A673 (cell line): Measurements from ENCODE around the gene ETFA. TPM values are rescaled to one million over a fixed set of nuclear protein-coding genes. Genes with fewer than 3 reads are reported as not detected.

Experiments
- BruUV-seq: library from RNA; stranded (reverse); fragments of 400-500 nt; replicated peaks from 2 replicates; lab custom pipeline; 2021; lab: Mats Ljungman, UMichigan
- CTCF ChIA-PET: fragments of 300-600 bp; sonication (Branson Sonifier 250); formaldehyde crosslinking; loops from one replicate; lab custom pipeline; 2022; ENCODE audit warnings: antibody characterized with exemption; lab: Charles Lee
- POLR2A ChIA-PET: fragments of 300-600 bp; sonication (Branson Sonifier 250); formaldehyde crosslinking; loops from one replicate; lab custom pipeline; 2022; ENCODE audit warnings: antibody characterized with exemption; ENCODE audit not compliant: low non-redundant PET; lab: Charles Lee
- DNase-seq: peaks from one replicate; pipeline ENCODE4 v3.0.0-alpha.2; 2015; ENCODE audit warnings: low spot score
- H3K27ac ChIP-seq: fragments of 200-600 bp; sonication (generic); 2 replicates; pipeline ENCODE4 v1.5.1; 2016; ENCODE audit warnings: mixed run types, low read depth, mild to moderate bottlenecking, mixed read lengths, antibody characterized with exemption, low read length; ENCODE audit not compliant: poor library complexity, severe bottlenecking
- H3K27me3 ChIP-seq: fragments of 200-600 bp; sonication (generic); replicated peaks from 2 replicates; pipeline ENCODE4 v1.6.1; 2017; ENCODE audit warnings: mixed run types, low read depth, mild to moderate bottlenecking, mixed read lengths, antibody characterized with exemption, low read length; ENCODE audit not compliant: insufficient read depth, poor library complexity
- H3K36me3 ChIP-seq: fragments of 200-600 bp; sonication (generic); 2 replicates; pipeline ENCODE4 v1.6.1; 2016; ENCODE audit warnings: mixed run types, mild to moderate bottlenecking, mixed read lengths, antibody characterized with exemption, low read length; ENCODE audit not compliant: insufficient read depth, poor library complexity, severe bottlenecking
- H3K4me1 ChIP-seq: fragments of 200-600 bp; sonication (generic); 2 replicates; pipeline ENCODE4 v1.6.1; 2017; ENCODE audit warnings: mixed run types, mild to moderate bottlenecking, mixed read lengths, antibody characterized with exemption, low read length; ENCODE audit not compliant: insufficient read depth, poor library complexity, severe bottlenecking
- H3K4me3 ChIP-seq: fragments of 200-600 bp; sonication (generic); 2 replicates; pipeline ENCODE4 v1.5.1; 2016; ENCODE audit warnings: low read depth, mixed run types, mild to moderate bottlenecking, mixed read lengths, low read length; ENCODE audit not compliant: poor library complexity, severe bottlenecking
- H3K9me3 ChIP-seq: fragments of 200-600 bp; sonication (generic); 2 replicates; pipeline ENCODE4 v1.6.1; 2016; ENCODE audit warnings: mixed run types, low read depth, mild to moderate bottlenecking, mixed read lengths, antibody characterized with exemption, low read length; ENCODE audit not compliant: poor library complexity, severe bottlenecking
- EZH2 ChIP-seq: fragments of 200-600 bp; sonication (generic); IDR thresholded peaks from 2 replicates; pipeline ENCODE4 v1.6.1; 2017; ENCODE audit warnings: borderline replicate concordance, low read depth, mild to moderate bottlenecking, mixed read lengths, antibody characterized with exemption, low read length; ENCODE audit not compliant: poor library complexity, severe bottlenecking
- intact Hi-C: fragments of 100-400 bp; cut with micrococcal nuclease; formaldehyde crosslinking; loops from one replicate; pipeline ENCODE4 v1.10.0; 2022; ENCODE audit not compliant: unreplicated experiment
- total RNA-seq: library from RNA; stranded (reverse); gene quantifications from 2 replicates; pipeline ENCODE4 v1.2.3, GENCODE V29; 2021
- TF ChIP-seq, protein P1 (sequence below): fragments of 300-800, 200-600 bp; sonication (generic); conservative IDR thresholded peaks from 2 replicates; pipeline ENCODE4 v1.5.1; 2017; ENCODE audit warnings: low read depth, mild to moderate bottlenecking, antibody characterized with exemption, low read length, moderate library complexity, mixed read lengths

The ETFA gene
- total RNA-seq, 1 experiment from 2014 or later = 133 TPM

DNA sequence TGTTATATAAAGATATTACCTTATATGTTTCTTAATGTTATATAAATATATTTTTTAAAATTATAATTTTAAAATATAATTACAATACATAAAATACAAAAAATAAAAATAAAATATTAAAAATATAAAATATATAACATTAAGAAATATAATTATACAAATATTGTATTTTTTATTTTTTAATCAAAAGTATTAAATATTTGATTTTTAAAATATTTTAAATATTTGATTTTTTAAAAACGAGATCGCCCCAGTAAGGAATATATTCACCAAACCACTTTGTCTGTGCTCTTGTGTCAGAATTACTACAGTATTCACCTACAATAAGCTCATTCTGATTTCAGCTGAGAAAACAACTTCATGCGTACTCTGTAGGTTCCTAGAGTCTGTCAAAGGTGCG is 89.1 kb downstream of the ETFA start:
- Histone ChIP-seq H3K9me3 (no peaks in the 10 kb centered on the region), H3K36me3 (no peaks in the 10 kb centered on the region), H3K4me3 (no peak overlapping the region), H3K27me3 (no peaks in the 10 kb centered on the region), H3K27ac (no peak overlapping the region), H3K4me1 (no peaks in the 10 kb centered on the region)
- BruUV-seq = no TSS peak
- TF ChIP-seq, protein P1, sequence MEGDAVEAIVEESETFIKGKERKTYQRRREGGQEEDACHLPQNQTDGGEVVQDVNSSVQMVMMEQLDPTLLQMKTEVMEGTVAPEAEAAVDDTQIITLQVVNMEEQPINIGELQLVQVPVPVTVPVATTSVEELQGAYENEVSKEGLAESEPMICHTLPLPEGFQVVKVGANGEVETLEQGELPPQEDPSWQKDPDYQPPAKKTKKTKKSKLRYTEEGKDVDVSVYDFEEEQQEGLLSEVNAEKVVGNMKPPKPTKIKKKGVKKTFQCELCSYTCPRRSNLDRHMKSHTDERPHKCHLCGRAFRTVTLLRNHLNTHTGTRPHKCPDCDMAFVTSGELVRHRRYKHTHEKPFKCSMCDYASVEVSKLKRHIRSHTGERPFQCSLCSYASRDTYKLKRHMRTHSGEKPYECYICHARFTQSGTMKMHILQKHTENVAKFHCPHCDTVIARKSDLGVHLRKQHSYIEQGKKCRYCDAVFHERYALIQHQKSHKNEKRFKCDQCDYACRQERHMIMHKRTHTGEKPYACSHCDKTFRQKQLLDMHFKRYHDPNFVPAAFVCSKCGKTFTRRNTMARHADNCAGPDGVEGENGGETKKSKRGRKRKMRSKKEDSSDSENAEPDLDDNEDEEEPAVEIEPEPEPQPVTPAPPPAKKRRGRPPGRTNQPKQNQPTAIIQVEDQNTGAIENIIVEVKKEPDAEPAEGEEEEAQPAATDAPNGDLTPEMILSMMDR = no peak
- no peak for TF ChIP-seq EZH2
- intact Hi-C loops = no loop called here
- CTCF ChIA-PET = no interaction called here
- no peak for DNase-seq
- POLR2A ChIA-PET = no interaction called here

DNA sequence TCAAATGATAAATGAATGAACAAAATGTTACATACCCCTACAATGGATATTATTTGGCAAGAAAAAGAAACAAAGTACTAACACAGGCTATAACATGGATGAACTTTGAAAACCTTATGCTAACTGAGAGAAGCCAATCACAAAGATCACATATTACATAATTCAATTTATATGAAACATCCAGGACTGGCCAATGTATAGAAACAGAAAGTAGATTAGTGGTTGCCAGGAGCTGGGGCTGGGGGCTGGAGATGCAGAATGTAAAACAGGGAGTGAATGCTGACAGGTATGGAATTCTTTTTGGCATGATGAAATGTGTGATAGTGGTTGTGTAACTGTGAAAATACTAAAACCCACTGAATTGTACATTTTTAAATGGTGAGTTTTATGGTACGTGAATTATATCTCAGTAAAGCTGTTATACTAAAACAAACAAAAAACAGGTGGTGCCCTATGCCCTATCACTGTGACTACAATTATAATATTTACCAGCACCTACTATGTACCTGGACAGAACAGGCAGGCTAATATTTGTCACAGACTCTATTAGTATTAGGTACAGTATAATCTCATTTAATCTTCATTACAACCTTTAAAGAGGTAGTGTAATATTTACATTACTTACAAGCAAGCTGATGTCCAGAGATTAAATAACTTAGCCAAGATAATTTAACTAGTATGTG is 90.0 kb downstream of the ETFA start:
- no peak for DNase-seq
- BruUV-seq = no TSS peak
- no peaks in the 10 kb centered on the region for H3K36me3 ChIP-seq
- TF ChIP-seq, protein P1 = no peak
- no peak for TF ChIP-seq EZH2
- no peak overlapping the region for H3K27ac ChIP-seq
- CTCF ChIA-PET = no interaction called here
- H3K4me3 ChIP-seq = no peak overlapping the region
- no peaks in the 10 kb centered on the region for H3K9me3 ChIP-seq
- H3K27me3 ChIP-seq = no peaks in the 10 kb centered on the region
- POLR2A ChIA-PET = no interaction called here
- no peaks in the 10 kb centered on the region for H3K4me1 ChIP-seq
- intact Hi-C loops = no loop called here

DNA sequence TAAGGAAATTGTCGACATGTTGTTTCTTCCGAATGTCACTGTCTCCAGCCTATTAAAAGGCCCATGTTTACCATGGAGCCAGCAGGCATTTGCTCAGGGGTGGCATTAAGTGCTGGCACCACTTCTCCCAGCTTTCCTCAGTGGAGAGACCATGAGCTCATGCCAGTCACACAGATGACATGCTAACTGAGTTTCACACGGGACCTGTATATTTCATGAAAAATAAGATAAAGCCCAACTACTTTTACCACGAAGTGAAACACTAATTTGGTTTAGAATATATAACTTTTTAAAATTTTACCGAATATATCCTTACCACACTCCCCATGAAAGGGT is 93.4 kb downstream of the ETFA start:
- Histone ChIP-seq H3K36me3 (no peaks in the 10 kb centered on the region), H3K27me3 (no peaks in the 10 kb centered on the region), H3K4me1 (no peaks in the 10 kb centered on the region), H3K9me3 (no peaks in the 10 kb centered on the region), H3K4me3 (no peak overlapping the region), H3K27ac (no peak overlapping the region)
- intact Hi-C loops = no loop called here
- no TSS peak for BruUV-seq
- no peak for DNase-seq
- POLR2A ChIA-PET = no interaction called here
- CTCF ChIA-PET = no interaction called here
- TF ChIP-seq, protein P1 = no peak
- TF ChIP-seq EZH2 = no peak
